NK-92 (cell line): ENCODE results near the gene ZNF648.
"Not testable (repeated sequence)": the region's sequence is repeated elsewhere in the genome, so short reads cannot be mapped to it uniquely, and the experiment has no call there.

Source experiments
- DNase-seq: peaks from one replicate; lab custom pipeline; 2025; ENCODE audit not compliant: unreplicated experiment; lab: John Stamatoyannopoulos, UW

Gene ZNF648

DNA sequence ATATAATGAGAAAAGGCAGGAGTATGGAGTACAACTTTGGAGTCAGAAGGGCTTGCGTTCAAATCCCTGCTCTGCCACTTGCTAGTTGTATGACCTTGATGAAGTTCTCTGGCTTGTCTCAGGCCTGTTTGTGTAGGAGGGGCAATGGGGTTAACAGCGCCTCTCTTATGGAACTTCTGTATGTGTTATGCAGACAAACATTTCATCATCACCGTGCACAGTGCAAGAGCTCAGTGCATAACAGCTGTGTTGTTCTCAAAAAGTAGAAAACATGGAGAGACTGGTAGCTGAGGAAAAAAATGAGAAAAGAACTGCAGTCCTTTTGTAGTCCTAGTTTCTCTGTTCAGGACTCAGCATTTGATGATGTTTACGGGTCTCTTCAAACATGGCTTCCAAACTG lies 10.4 kb upstream of the ZNF648 start:
- DNase-seq = no peak

DNA sequence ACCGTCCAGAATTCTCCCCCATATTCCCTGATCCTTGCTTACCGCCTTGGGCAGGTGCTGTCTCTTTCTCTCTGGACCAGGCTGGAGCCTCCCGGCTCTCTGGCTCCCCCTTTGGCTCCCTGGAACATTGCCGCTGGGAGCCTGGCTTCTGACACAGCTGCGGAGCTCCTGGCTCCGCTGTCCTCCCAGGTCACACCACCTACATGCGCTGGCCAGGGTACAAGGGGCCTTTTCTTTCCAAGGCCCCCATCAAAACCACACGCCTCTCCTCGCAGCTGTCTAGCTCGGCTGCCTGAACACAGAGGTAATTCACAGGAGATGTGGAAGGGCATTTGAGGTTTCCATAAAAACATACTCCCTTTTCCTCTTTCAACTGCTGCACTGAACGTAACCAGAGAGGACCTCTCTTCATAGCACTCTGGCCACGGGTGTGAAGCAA lies 7.5 kb upstream of the ZNF648 start:
- DNase-seq = no peak

DNA sequence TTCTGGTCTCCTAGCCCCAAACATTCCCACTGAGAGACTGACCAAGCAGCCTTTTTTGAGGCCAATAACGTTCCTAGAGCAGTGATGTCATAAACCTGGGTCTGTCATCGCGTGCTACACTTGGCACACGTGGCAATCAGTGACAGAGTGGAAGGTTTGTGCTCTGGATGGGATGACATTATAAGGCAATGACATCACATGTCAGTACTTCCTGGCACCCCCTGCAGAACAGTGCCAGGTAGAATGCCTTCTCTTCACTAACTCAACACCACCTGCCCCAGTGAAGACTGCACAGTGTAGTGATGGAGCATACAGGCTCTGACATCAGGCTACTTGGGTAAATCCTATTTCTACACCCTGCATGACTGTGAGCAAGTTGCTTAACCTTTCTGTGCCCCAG lies 5.4 kb upstream of the ZNF648 start:
- no peak for DNase-seq

DNA sequence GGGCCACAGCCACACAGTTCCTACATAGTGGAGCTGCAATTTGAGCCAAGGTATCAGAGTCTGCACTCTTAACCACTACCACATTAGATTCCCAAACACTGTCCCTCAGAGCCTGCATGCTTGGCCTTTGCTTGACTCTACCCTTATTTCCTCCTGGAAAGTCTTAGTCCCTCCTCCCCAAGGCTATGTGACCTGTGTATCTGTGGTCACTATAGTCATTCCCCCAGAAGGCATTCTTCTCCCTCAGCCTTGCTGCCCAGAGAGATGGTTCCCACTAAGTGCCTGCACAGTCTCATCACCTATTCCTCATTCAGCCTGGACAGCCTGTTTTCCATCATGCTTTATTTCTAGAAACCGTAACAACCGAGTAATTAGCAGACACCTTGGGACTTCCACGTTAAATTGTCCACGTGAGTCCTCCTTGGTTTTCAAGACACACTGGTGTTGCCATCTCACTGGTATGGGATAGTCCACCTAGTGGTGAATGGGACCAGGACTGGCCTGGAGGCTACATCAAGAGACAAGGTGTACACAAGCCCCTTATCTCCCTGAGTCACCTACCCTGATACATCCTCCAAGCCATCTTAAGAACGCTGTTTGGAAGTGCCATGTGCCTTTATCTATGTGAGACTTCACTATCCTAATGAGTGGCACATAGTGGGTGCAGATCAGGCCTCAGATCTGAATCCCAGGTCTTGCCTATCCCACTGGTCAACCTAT lies 3.8 kb upstream of the ZNF648 start:
- DNase-seq = no peak

DNA sequence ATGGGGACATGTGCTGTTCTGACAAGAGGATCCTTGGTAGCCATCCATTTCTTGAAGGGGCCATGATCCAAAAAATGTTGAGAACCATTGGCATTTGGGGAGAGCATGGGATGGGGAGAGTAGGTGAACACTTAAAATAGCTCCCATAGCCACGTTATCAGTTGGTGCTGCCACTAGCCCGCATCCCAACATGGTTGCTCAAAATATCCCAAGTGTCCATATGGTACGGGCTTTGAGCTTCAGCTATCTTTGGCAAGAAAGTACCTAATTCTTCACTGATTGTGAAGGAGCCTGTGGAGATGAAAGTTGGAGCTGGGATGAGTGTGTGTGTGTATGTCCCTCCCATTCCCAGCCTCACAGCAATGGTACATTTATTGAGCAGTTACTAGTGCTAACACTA lies 3.1 kb upstream of the ZNF648 start:
- DNase-seq = no peak

DNA sequence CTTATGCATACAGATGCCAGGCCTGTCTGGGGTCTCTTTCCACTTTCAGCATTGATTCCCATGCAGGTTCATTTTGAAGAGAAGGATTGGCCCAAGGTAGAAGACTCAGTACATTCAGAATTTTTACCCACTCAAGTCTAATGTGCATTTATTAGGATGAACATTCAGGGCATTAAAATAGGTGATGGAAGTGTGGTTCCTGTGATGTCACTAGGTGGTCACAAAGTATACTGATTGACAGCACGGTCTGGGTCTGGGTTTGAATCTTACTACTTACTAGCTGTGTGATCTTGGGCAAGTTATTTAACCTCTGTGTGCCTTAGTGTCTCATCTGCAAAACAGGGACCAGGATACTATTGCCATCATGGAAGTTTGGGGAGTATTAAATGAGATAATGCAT lies 711 bp upstream of the ZNF648 start:
- no peak for DNase-seq

DNA sequence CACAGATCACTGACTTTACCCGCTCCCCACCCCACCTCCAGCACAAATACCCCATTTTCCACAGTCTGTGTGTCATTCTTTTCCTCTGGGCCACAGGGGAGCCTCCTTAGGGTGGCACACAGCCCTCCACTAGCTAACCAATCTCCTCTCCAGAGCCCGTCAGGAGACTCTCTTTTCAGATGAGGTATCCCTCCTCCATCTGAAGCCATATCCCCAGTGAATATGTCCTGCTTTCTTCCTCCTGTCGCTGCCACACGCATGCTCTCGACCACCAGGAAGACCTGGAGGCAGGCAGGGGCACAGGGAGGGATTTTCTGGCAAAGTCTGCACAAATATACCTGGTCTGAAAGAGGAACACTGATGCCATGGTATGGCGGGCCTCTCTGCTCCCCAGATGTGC lies 635 bp downstream of the ZNF648 start:
- DNase-seq = no peak

DNA sequence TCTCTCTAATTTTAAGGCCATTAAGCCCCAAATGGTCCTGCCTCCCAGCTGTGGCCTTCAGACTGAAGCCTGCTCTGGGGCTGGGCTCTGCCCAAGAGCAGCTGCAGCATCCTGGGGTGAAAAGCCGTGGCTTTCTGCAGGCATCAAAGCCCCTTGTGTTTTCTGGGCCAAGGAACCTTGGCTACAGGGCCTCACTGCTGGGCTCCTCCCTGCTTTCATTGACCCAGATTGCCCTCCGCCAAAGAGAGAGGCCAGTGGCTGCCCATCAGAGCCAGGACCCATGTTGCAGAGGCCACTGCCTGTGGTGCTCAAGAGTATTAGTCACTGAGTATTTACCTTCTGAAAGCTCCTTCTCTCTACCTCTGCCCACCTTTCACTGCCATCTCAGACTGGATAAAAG lies 1.6 kb downstream of the ZNF648 start:
- DNase-seq = no peak

DNA sequence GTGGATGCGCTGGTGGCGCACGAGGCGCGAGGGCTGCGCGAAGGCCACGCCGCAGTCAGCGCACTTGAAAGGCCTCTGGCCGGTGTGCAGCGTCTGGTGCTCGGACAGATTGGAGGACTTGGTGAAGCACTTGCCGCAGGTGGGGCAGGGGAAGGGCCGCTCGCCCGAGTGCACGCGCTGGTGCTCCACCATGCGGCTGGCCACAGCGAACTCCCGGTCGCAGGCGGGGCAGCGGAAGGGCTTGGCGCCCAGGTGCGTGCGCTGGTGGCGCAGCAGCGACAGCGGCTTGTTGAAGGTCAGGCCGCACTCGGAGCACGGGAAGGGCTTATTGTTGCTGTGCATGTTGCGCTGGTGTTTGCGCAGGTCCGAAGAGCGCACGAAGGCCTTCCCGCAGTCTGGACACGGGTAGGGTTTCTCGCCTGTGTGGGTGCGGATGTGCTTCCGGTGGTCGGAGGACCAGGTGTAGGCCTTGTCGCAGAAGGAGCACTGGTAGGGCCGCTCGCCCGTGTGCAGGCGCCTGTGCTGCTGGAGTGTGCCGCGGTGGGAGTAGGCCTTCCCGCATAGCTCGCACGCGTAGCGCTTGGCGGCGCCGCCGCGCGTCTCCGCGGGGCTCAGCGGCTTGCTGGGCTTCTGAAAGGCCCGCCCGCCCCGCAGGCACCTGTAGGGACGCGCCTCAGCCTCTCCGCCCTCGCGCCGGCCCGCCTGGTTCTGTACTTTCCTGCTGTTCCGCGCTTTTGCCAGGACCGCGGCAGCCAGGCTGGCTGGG lies 4.7 kb downstream of the ZNF648 start:
- DNase-seq = no peak

DNA sequence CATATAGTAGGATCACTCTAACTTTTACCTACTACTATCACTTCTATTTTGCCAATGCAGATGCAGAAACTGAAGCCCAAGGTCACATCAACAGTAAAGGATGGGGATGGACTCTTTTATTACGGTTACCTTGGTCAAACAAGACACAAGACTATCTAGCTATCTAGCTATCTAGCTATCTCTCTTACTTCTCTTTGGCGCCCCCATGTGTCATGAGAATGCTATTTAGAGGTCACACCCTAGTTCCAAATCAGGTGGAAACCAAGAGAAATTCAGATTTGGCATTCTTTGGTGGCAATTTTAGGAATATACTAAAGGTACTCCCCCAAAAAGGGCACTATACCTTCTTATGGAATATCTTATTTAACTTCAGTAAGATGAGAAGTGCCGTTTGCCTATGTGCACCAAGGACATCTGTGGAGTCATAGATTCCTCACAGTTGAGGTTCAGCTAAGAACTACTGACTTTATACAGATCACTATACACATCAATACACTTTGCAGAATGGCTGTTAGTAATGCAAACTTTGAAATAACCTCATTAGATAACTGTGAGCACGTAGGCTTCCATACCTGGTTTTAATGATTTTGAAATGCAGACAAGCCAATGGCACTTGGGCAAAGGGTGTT lies 6.7 kb downstream of the ZNF648 start:
- DNase-seq = no peak

DNA sequence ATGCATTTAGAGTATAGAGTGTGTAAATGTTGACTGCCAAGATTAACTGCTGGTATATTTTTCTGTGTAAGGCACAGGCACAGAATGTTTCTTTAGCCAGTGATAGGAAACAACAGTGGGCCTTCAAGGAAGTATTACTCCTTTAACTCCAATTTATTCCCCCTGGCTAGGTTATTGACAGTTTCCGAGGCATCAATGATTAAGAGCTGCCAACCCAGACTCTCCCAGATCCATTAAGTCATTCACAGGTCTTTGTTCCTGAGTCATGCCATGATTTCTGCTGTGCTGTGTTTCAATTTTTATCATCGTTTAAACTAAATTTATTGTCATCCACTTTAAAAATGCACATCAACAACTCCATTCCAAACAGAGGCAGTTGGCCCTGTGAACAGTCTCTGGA lies 9.2 kb downstream of the ZNF648 start:
- no peak for DNase-seq

DNA sequence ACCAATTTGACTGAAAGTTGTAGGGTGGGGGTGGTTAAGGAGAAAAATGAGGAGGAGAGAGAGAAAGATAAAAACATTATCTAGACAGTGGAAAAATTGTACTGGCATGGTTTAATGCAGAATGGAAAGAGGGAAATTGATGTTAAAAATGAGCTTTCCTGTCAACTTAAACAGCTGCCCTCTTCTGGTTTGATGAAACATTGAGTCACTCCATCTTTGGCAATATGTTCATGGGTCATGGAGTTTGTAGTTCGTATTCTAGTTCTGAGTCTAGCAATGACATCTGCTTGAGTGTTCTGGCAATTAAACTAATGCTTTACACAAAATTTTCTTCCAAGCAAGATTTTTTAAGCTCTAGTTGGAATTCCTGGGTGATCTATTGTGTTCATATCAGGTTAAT lies 9.6 kb downstream of the ZNF648 start:
- no peak for DNase-seq

DNA sequence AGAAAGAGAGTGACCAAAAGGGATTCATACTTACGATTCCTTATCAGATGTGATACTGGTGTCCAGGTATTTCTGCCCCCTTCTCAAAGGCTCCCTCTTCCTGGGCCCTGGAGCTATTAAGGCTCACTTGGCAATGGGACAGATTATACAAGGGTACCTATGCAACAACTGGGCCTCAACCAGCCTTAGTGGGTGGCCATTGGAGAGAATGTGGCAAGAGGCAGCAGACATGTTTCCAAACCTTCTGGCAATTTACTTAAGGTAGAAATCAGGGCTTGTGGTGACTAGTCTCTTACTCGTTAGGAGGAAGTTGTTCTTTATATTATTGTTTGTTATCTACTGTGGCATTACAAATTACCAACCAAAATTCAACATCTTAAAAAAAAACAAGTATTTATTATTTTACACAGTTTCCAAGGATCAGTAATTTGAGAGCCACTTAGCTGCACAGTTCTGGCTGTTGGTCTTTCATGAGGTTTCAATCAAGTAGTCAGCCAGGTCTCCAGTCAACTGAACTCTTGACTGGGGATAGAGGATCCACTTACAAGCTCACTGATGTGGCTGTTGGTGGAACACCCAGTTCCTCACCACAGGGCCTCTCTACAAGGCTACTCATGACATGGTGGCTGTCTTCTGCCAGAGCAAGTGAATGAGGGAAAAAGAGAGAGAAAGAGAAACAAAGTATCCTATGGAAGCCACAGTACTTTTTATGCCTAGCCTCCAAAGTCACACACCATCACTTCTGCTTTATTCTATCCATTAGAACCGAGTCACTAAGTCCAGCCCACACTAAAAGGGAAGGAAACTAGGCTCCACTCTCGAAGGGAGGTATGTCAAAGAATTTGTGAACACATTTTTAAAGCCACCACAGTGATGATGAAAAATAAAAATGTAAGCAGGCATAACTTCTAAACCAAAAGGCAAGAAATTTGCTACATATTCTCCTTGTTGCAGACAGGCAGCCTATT lies 10.7 kb downstream of the ZNF648 start:
- DNase-seq = no peak

DNA sequence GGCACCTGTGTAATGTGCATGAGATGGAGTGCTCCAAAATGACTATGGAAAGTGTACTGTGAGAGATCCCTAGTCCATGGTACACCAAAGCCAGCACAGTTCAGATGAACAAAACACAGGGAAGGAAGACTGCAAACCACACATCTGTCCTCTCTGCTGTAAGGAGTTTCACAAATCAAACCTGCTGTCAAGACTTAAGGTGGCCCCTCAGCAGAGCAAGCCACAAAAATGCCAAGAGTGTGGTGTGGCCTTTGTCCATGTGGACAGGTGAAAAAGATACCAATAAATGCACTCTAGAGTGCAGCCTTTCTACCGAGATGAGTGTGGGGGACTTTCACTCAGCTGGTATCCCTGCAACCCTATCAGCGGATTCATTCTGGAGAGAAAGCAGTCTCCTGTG lies 12.9 kb downstream of the ZNF648 start:
- DNase-seq = no peak

DNA sequence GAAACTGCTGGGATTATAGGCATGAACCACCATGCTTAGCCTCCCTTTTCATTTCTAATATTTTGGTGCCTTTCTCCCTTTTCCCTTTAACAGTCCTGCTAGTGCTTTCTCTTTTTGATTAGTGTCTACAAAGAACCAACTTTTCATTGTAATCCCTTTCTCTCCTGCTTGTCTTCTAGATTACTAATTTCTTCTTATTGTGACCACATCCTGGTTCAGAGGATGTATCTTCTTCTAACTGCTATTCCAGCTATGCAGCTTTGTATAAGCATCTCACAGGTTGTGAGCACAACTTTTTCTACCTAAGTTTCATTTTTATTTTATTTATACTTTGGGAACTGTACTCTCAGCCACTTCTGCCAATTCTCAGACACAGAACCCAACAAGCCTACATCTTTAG lies 14.7 kb downstream of the ZNF648 start:
- DNase-seq = no peak

DNA sequence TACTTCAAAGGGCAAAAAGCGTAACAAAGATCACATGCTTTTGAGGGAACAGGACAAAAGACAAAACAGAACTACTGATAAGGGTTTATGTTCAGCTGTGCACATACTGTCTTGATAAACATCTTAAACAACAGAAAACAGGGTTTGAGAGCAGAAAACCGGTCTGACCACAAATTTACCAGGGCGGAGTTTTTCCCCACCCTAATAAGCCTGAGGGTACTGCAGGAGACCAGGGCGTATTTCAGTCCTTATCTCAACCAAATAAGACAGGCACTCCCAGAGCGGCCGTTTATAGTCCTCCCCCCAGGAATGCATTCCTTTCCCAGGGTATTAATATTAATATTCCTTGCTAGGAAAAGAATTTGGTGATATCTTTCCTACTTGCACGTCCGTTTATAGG lies 16.0 kb downstream of the ZNF648 start:
- DNase-seq = not testable (repeated sequence)

DNA sequence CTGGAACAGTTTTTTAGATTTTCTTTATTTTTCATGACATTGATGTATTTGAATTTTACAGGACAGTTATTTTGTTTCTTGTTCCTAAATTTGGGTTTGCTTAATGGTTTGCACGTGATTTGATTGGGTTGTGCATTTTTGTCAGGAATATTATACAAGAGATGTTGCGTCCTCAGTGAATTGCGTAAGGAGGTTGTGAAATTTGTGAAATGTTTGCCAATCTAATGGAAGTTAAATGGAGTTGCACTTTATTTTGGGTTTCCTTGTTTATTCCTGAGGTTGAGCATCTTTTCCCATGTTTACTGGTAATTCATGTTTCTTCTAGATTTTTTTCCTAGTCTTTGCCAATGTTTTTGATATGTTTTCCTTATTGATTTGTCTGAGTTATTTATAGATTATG lies 19.9 kb downstream of the ZNF648 start:
- no peak for DNase-seq

DNA sequence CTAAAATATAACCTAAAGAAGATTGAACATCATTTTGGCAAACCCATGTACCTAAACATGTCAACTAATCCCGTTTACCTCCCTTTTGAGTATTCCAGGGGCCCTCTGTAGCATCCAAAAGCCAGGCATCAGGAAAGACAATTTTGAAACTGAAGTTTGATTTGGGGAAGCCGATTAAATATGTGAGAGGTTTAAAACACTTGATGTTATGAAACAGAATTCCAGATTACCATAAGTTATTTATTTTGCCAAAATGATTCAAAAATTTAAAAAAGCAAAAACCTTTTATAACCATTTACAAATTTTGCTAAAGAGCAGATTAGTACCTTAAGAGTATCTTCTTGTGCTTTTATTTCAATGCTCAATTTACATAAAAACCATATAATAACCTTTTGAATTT lies 23.3 kb downstream of the ZNF648 start:
- no peak for DNase-seq

DNA sequence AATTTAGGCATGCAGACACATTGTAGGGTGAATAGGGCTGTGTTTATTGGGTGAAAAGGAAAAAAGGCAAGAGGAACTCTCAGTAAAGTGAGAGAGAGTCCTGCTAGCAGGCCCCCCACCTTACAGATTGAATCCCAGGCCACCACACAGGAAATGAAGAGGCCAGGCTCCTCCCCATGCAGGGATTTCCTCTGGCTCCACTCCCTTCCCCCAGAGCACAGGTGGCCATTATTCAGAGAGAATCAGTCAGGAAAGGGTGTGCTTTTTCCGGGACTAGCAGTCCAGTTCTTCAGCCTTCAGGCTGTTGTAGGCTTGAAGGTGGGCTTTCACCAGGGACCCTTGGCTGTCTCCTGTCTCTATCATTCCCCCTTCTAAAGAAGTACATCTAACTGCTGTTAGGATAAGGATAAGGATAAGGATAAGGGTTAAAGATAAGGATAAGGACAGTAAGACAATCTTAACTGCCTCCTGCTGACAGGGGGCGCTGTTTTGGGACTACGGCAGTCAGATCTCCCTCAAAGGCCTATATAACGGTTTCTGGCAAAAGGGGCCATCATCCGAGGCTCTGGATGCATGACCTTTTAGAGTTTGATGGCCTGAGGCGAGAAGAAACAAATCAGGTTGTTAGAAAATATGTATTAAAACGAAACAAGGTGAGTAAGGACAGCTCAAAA lies 26.3 kb downstream of the ZNF648 start:
- no peak for DNase-seq

DNA sequence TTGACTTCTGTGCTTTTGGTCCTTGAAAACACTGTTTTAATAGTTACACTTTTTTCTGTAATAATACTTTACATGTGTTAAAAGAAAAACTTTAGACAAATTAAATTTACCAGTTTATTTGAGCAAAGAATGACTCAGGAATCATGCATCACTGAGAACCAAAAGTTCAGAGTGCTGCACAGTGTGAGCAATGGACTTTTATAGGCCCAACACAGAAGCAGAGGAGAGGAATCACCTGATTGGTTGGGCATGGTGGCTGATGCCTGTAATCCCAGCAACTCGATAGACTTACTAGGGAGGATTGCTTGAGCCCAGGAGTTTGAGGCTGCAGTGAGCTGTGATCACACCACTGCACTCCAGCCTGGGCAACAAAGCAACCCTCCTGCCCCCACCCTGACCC lies 29.3 kb downstream of the ZNF648 start:
- DNase-seq = no peak
